ENCODE measurements around the gene MTCL3.

Gene MTCL3

GRCh38 chr6:127510876-127511275, 8.3 kb downstream of the MTCL3 start:
- Mint-ChIP-seq H3K27me3 (ENCODE audit: low read depth) (peaks cover 21% of the 10 kb centered on the region), H3K4me3 (no peak overlapping the region), H3K4me1 (peaks cover 13% of the 10 kb centered on the region in 2 experiments), H3K36me3 (ENCODE audit: insufficient read depth in 1 of 3, low read depth in 3 of 3) (peaks cover 10 to 51% (median 32%) of the 10 kb centered on the region in 3 experiments), H3K27ac (no peak overlapping the region), H3K9me3 (no peaks in the 10 kb centered on the region)
- WGBS (ENCODE audit: extremely low coverage, insufficient read length, low lambda C conversion rate) = no CpG with 5 or more reads among the region's 2 CpGs
- Histone ChIP-seq H4K8ac (replicated peaks; ENCODE audit: insufficient read length, low read depth, low read length) (no peak overlapping the region), H4K5ac (ENCODE audit: insufficient read length, low read depth, low read length) (no peak overlapping the region), H2BK12ac (ENCODE audit: insufficient read length, low read depth, low read length) (no peak overlapping the region), H3K9me3 (ENCODE audit: control insufficient read depth, low read depth, low read length) (no peaks in the 10 kb centered on the region), H3T11ph (ENCODE audit: low read length) (no peak overlapping the region), H3K4me2 (ENCODE audit: insufficient read depth, insufficient read length, low read length) (no peak overlapping the region), H4K91ac (ENCODE audit: insufficient read length, low read depth, low read length) (no peak overlapping the region), H4K20me1 (ENCODE audit: control insufficient read depth, insufficient read depth, insufficient read length) (no peaks in the 10 kb centered on the region), H3K23me2 (ENCODE audit: insufficient read length, low read depth, low read length, poor library complexity, severe bottlenecking) (peaks cover 12% of the 10 kb centered on the region), H3K27me3 (ENCODE audit: insufficient read depth, low read length) (no peaks in the 10 kb centered on the region), H3K23ac (ENCODE audit: insufficient read length, low read depth, low read length) (no peak overlapping the region), H3K79me2 (ENCODE audit: insufficient read depth, low read length) (no peaks in the 10 kb centered on the region), H3K9ac (ENCODE audit: extremely low read depth, insufficient read length, low read length) (no peak overlapping the region), H2BK5ac (ENCODE audit: insufficient read length, low read length) (no peak overlapping the region), H2AFZ (ENCODE audit: low read length) (no peak overlapping the region), H3K4ac (ENCODE audit: low read depth, low read length) (no peak overlapping the region), H2BK15ac (ENCODE audit: low read depth, low read length) (no peak overlapping the region), H3K4me1 (ENCODE audit: insufficient read depth, low read length) (no peaks in the 10 kb centered on the region), H3K18ac (ENCODE audit: insufficient read length, low read depth, low read length) (no peak overlapping the region), H2AK5ac (ENCODE audit: insufficient read length, low read length) (no peak overlapping the region), H3K14ac (ENCODE audit: insufficient read depth, low read length) (no peak overlapping the region), H3K27ac (ENCODE audit: insufficient read length, low read depth, low read length) (no peak overlapping the region), H2BK20ac (ENCODE audit: low read depth, low read length, poor library complexity, severe bottlenecking) (no peak overlapping the region), H2BK120ac (ENCODE audit: low read depth, low read length, poor library complexity, severe bottlenecking) (no peak overlapping the region), H3K79me1 (ENCODE audit: insufficient read depth, low read depth, low read length, poor library complexity, severe bottlenecking) (peaks cover 2% of the 10 kb centered on the region), H3K56ac (ENCODE audit: insufficient read length, low read depth, low read length) (no peak overlapping the region)
- DNase-seq = no peak
- TF ChIP-seq, protein P1, sequence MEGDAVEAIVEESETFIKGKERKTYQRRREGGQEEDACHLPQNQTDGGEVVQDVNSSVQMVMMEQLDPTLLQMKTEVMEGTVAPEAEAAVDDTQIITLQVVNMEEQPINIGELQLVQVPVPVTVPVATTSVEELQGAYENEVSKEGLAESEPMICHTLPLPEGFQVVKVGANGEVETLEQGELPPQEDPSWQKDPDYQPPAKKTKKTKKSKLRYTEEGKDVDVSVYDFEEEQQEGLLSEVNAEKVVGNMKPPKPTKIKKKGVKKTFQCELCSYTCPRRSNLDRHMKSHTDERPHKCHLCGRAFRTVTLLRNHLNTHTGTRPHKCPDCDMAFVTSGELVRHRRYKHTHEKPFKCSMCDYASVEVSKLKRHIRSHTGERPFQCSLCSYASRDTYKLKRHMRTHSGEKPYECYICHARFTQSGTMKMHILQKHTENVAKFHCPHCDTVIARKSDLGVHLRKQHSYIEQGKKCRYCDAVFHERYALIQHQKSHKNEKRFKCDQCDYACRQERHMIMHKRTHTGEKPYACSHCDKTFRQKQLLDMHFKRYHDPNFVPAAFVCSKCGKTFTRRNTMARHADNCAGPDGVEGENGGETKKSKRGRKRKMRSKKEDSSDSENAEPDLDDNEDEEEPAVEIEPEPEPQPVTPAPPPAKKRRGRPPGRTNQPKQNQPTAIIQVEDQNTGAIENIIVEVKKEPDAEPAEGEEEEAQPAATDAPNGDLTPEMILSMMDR (conservative IDR thresholded peaks at IDR 0.05) = no peak

All from H9 (cell line).